Stimulated activated CD4-positive, alpha-beta T cell treated with anti-CD3 and anti-CD28 coated beads, Interleukin-12 subunit alpha, Interleukin-12 subunit beta, amount 100 ng/mL, for 24 hours (primary cell): ENCODE results near the gene DOCK10.
A peak's percentile ranks its signal among the peaks of the same experiment; 100 is the strongest.

ENCODE experiments used
- DNase-seq, 2 experiments: peaks; one replicate each; pipeline ENCODE4 v3.0.0-alpha.2; 2020; ENCODE audit warnings: low read depth in 2 of 2

Gene DOCK10

GRCh38 chr2:225041207-225041850, 939 bp downstream of the DOCK10 start:
- peak; percentile 50 to 63 for DNase-seq

DNA sequence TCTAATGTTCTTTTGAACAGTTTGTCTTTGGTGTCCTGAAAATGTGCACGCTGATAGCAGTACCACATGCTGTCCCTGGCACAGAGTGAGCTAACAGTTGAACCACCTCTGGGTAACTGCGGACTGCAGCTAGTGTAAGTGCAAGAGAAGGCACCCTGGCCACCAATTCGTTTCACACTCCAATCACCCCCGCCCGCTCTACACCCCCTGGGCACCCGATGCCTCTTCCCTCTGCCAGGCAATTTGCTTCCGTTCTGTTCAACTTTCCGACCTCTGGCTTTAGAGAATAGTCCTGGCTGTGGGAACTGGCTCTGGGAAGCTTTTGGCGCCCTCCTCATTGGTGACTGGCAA, 1.4 kb downstream of the DOCK10 start:
- DNase-seq = peak in 1 of 2 experiments; percentile 34

DNA sequence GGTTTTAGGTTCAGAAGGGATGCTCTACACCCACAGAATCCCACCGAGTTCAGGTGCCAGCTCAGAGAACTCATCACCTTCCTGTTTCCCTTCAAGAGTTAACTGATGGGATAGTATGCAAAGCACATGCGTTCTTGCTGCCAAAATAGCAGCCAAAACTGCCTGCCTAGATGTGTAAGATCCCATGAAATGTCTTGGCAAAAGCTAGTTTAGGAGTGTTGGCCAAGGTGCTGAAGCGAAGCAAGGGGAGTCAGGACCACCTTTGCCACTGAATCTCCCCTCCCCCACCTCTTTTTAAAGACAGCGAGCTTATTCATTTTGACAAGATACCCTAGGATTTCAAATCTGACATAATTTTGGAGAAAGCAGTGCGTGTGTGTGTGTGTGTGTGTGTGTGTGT, 2.1 kb downstream of the DOCK10 start:
- DNase-seq = no peak

DNA sequence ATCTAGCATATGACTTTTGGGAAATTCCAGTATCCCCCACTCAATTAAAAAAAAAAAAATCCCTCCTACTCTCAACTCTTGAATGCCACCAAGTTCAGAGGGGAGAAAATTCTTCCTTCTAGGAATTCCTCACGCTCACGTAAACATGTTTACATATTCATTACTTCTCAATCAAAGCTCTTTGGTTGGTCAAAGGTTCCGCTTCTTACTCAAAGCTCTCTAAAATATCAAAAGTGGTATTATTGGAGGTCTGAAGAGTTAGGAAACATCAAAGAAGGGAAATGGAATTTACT, 4.1 kb downstream of the DOCK10 start:
- no peak for DNase-seq

DNA sequence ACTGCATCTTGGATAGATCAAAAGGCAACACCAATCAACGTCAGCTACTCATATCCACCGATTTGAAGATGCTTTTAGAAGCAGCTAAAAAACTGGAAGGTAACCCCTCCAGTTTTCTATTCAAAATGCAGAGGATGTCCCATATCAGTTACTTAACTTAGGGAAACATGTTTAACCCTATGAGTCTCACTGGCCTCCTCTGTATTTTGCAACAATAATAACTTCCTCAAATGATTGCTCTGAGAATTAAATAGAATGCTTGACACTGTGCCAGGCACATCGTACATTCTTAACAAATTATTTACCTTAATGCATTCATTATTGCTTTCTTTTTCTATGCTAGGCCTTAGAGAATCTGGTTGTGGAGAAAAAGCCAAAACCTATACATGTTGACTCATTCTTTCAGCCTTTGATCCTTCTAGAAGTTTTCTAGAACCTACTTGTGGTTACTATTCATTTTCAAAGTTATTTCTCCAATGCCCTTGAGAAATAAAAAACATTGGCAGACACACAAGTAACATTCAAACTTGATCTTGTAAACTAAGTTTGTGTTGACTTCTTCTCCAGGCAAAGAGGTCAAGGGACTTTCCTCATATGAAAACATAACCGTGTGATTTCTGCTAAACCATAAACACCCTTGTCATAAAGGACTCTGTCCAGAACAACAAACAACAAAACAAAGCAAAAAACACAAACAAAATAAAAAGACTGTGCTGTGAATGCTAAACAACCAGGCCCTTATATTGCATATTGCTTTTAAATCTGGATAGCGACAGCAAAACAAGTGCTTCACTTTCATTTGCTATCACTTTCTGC, 4.6 kb downstream of the DOCK10 start:
- DNase-seq = no peak

DNA sequence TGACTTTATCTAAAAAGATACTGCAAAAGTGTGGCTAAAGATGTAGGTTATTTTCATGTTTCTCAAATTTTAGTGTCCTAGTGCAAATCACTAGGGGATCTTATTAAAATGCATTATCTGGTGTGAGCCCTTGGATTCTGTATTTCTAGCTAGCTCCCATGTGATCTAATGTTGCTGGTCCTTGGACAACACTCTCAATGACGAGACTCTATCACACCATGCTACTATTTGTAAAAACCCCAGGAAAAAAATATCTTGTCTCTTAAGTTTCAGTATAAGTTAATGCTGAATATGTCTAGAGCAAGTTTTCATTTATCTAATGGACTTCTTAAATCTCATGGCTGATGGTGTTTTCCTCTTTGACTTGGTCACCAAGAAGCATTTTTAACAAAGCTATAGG, 5.8 kb downstream of the DOCK10 start:
- DNase-seq = no peak

GRCh38 chr2:225033440-225034318, 8.6 kb downstream of the DOCK10 start:
- no peak for DNase-seq

DNA sequence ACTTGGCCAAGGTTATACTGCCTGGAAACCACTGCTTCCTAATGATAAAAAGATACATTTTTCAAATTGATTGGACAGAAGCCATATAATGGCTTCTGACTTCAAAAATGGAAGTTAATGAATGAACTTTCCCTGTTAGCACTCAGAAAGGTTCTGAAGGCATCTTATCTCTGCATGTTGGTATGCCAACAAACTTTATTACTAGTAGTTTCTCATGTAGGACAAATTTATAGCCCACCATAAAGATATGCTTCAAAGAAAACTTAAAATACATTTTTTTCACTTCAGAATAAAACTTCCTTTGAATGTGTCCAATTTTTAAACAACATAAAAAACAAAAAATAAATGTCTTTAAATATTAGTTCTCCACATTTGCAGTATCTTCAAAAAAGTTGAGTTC, 10.0 kb downstream of the DOCK10 start:
- DNase-seq = no peak

- DNase-seq = no peak
Observed at GRCh38 chr2:225031599-225031998, 10.7 kb downstream of the DOCK10 start.

DNA sequence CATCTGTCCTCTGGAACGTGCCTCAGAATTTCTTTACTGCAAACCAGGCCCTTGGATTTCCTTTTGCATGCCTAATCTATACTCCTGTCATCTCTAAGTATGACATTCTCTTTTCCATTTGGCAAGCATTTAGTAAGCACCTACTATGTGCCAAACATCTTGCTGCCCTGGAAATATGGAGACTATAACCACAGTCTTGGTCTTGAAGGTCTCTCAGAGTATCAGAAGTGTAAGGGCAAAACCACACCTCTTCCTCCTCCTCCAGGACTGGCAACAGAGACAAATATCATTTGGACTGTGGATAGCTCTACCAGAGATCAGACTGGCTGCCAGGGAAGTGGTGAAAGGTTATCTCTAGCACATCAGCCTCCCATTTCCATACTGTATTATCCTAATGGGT, 11.4 kb downstream of the DOCK10 start:
- no peak for DNase-seq

- no peak for DNase-seq
Observed at GRCh38 chr2:225030203-225030602, 12.1 kb downstream of the DOCK10 start.

DNA sequence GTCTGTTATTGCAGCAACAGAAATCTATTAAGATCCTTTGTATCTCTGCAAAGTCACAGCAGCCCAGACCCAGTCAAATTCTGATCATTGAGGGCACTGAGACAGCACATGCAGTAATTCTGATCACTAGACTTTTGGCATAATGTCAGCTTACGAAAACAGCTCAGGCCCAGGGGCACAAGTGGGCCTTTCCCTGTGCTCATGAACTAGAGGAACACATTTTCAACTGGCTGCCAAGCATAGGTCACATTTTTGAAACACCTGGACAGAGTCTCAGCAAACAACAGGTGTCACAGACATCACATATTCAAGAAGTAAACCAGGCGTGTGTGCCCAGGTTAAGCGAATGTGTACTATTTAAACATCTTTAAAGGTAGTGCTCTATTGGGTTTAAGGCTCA, 13.7 kb downstream of the DOCK10 start:
- no peak for DNase-seq

- no peak for DNase-seq
Observed at GRCh38 chr2:225027061-225027762, 15.1 kb downstream of the DOCK10 start.

DNA sequence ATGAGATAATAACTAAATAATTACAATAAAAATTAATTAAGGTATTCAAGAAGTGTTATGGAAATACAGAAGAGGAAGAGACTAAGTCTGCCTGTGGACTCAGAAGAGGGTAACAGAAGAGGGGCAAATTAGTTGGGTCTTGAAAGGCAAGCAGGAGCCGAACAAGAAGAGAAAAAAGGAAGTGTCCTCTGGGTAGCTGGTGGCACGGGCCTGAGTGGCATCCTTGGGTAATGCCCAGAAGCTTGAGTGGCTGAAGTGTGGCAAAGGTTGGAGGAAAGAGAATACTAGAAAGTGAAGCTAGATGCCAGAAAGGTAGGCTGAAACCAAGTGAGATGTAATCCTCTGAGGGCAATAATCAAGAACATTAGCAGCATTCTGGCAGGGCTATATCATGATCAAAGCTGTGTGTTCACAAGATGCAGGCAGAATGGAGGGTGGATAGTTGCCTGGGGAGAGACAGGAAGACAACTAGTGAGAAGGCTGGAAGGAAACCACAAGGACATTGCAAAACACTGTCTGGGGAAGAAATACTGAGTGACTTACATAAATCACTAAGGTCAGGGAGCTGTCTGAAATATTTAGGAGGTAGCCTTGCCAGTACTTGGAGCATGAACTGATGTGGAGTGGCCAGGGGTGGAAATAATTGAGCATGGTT, 16.2 kb downstream of the DOCK10 start:
- DNase-seq = no peak

- DNase-seq = no peak
Observed at GRCh38 chr2:225022188-225022587, 20.1 kb downstream of the DOCK10 start.

DNA sequence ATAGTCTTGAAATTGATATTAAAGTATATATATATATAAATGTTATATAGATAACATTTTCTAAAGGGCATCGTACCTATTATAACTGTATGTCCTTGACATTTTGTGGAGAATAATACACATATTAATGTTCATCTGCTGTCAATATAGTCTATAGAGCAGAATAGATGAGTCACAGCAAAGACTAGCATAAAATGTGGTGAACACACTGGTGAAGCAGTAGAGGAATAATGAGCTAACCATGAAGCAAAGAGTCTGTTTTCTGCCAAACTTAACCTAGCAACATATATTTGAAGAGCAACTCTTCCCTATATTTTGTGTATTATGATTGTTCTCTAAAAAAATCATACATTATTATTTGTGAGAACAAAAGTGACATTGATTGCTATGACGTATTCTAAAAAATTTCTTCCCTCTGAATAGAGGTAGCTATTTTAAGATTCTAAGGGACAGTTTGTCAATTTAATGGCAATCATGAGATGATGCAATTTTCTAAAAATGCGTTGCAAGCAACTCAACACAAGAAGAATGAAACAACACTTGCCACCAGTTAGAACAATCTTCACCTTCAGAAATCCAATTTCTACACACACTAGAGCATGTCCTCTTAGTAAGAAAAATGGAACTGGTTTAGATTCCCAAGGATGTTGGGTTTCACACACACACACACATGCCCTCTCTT, 22.0 kb downstream of the DOCK10 start:
- no peak for DNase-seq

DNA sequence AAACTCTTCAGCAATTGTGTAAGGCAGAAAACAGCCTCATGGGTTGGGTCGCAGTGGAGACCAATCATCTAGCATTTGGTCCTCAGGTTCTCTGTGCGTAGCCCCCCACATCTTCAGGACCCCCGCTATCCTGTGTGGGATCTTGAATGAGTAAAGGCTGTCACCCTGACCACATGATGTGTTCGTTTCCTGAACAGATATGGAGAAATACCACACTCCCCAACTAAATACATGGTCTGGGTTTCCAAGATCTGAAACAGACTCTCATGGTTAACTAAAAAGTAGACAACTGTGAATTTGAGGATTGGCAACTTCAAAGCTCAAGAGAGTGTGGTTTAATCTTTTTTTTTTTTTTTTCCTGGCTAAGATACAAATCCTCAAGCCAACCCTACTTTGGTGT, 23.2 kb downstream of the DOCK10 start:
- DNase-seq = no peak

DNA sequence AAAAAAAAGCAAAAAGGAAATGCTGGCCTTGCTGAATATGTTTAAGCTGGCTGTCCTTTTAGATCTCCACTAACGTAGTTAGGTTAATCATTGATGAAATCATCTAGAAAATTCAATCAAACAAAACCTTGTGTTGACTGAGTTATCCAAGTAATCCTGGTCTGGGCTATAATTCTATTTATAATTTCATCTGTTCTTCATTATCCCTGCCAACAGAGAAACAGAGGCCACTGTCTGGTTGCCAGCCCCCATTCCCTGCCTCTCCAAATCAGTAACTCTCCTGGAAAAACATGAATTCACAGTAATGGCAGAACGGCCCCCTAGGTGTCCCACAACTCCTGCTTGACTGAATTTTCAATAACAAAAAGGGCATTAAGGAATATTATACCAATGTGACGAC, 24.6 kb downstream of the DOCK10 start:
- no peak for DNase-seq

- DNase-seq = no peak
Observed at GRCh38 chr2:225017098-225017685, 25.1 kb downstream of the DOCK10 start.
